ENCODE measurements around the gene CDS1. TPM values are rescaled to one million over a fixed set of nuclear protein-coding genes. Genes with fewer than 3 reads are reported as not detected.

Gene CDS1
- total and polyA plus RNA-seq, 2 of the 8 experiments (the other 6 are each of a cell fraction or from before 2014, with no cell fraction given), result 8.7 to 13.9 TPM

DNA sequence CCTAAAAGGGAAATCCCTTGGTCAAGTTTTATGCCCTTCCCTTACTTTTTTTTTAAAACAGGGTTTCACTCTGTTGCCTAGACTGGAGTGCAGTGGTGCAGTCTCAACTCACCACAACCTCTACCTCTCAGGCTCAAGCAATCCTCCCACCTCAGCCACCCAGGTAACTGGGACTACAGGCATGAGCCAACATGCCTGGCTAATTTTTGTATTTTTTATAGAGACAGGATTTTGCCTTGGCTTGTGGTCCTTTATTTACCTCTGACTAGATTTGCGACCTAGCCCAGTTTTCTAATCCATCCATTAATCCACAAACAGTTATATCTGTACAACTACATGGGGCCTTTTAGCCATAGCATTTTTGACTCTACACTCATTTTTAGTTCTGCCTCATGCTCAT, 23.7 kb downstream of the CDS1 start:
- no peak overlapping the region for H3K4me2 ChIP-seq (ENCODE audit: insufficient read depth in 1 of 2, low read depth in 2 of 2, low read length in 2 of 2)
- WGBS, 2 experiments (ENCODE audit: extremely low coverage in 1 of 2, insufficient coverage in 1 of 2, insufficient read length in 1 of 2, insufficient replicate concordance in 2 of 2, low coverage in 1 of 2, low lambda C conversion rate in 2 of 2, missing lambda C conversion rate in 1 of 2), result 88% methylated on average over 1 of the region's 1 CpG; no CpG with 5 or more reads in 1 of the 2 experiments
- H2BK120ac ChIP-seq (replicated peaks; ENCODE audit: low read depth, low read length), result no peak overlapping the region
- no peak overlapping the region for H4K5ac ChIP-seq (ENCODE audit: insufficient read length, low read depth, low read length)
- peaks cover 0 to 21% of the 10 kb centered on the region in 2 experiments; a peak in 2 of 4 replicates for H3K79me2 ChIP-seq (ENCODE audit: control insufficient read depth in 1 of 2, insufficient read depth in 2 of 2, low read length in 2 of 2)
- H2BK12ac ChIP-seq (ENCODE audit: low read depth, low read length), result no peak overlapping the region
- no peak for DNase-seq (ENCODE audit: low read depth in 1 of 2, low spot score in 2 of 2)
- no peak overlapping the region for H2BK5ac ChIP-seq (ENCODE audit: low read depth, low read length)
- peaks cover 0 to 4% (median 0%) of the 10 kb centered on the region in 4 experiments; a peak in 1 of 7 replicates for H3K4me1 ChIP-seq (replicated peaks in 1 of 4; ENCODE audit: control insufficient read depth in 3 of 4, insufficient read depth in 4 of 4, low read length in 3 of 4)
- no peak overlapping the region; a peak in 1 of 7 replicates for H3K9ac ChIP-seq (replicated peaks in 1 of 4; ENCODE audit: extremely low read depth in 1 of 4, low read depth in 3 of 4, low read length in 3 of 4)
- ChIA-PET CTCF (ENCODE audit: partially characterized antibody) (interaction anchor here (1.1 kb wide), 1 partner anchor 28 kb away, joined by 4 read pairs; no protein-coding TSS in a partner anchor), POLR2A (ENCODE audit: partially characterized antibody) (no interaction called here)
- H4K20me1 ChIP-seq (replicated peaks in 1 of 2; ENCODE audit: control insufficient read depth in 1 of 2, insufficient read depth in 2 of 2, low read length in 2 of 2), result no peaks in the 10 kb centered on the region
- no peak overlapping the region for H3K56ac ChIP-seq (replicated peaks; ENCODE audit: insufficient read length, low read depth, low read length)
- no peak overlapping the region for H4K8ac ChIP-seq (ENCODE audit: extremely low read depth, insufficient read depth, low read length)
- no peak overlapping the region for H2AFZ ChIP-seq (ENCODE audit: low read length)
- H3K36me3 ChIP-seq (ENCODE audit: control insufficient read depth in 2 of 4, insufficient read depth in 4 of 4, low read length in 3 of 4), result peaks cover 0 to 18% (median 6%) of the 10 kb centered on the region in 4 experiments; a peak in 3 of 8 replicates
- H3K27ac ChIP-seq (ENCODE audit: low read depth, low read length), result no peak overlapping the region
- H3K4me3 ChIP-seq (ENCODE audit: extremely low read depth in 1 of 4, insufficient read depth in 2 of 4, low read depth in 3 of 4, low read length in 4 of 4), result no peak overlapping the region
- H3K23me2 ChIP-seq (ENCODE audit: low read depth, low read length), result no peaks in the 10 kb centered on the region; the same call in 1 of the 2 replicates
- H3K79me1 ChIP-seq (ENCODE audit: low read depth, low read length), result peaks cover 3% of the 10 kb centered on the region; the same call in 1 of the 2 replicates
- no peak overlapping the region for H2AK5ac ChIP-seq (ENCODE audit: low read depth, low read length)
- TF ChIP-seq TBP (IDR thresholded peaks at IDR 0.05; ENCODE audit: low read depth, low read length), result no peak
- TF ChIP-seq, protein P1, sequence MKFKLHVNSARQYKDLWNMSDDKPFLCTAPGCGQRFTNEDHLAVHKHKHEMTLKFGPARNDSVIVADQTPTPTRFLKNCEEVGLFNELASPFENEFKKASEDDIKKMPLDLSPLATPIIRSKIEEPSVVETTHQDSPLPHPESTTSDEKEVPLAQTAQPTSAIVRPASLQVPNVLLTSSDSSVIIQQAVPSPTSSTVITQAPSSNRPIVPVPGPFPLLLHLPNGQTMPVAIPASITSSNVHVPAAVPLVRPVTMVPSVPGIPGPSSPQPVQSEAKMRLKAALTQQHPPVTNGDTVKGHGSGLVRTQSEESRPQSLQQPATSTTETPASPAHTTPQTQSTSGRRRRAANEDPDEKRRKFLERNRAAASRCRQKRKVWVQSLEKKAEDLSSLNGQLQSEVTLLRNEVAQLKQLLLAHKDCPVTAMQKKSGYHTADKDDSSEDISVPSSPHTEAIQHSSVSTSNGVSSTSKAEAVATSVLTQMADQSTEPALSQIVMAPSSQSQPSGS (IDR thresholded peaks at IDR 0.05; ENCODE audit: low read length), result no peak
- no peak for TF ChIP-seq ZNF274 (IDR thresholded peaks at IDR 0.05; ENCODE audit: borderline replicate concordance, extremely low read depth, low read length)
- TF ChIP-seq, protein P2, sequence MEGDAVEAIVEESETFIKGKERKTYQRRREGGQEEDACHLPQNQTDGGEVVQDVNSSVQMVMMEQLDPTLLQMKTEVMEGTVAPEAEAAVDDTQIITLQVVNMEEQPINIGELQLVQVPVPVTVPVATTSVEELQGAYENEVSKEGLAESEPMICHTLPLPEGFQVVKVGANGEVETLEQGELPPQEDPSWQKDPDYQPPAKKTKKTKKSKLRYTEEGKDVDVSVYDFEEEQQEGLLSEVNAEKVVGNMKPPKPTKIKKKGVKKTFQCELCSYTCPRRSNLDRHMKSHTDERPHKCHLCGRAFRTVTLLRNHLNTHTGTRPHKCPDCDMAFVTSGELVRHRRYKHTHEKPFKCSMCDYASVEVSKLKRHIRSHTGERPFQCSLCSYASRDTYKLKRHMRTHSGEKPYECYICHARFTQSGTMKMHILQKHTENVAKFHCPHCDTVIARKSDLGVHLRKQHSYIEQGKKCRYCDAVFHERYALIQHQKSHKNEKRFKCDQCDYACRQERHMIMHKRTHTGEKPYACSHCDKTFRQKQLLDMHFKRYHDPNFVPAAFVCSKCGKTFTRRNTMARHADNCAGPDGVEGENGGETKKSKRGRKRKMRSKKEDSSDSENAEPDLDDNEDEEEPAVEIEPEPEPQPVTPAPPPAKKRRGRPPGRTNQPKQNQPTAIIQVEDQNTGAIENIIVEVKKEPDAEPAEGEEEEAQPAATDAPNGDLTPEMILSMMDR (IDR thresholded peaks at IDR 0.05; ENCODE audit: control extremely low read depth in 1 of 3, insufficient read depth in 1 of 3, low read depth in 1 of 3, low read length in 3 of 3), result no peak
- no peak for FAIRE-seq
- no peaks in the 10 kb centered on the region for H3K27me3 ChIP-seq (replicated peaks in 1 of 4; ENCODE audit: control insufficient read depth in 3 of 4, extremely low read depth in 1 of 4, insufficient read depth in 3 of 4, low read length in 3 of 4)
- H2BK15ac ChIP-seq (ENCODE audit: low read length), result no peak overlapping the region
- no peak overlapping the region for H3K23ac ChIP-seq (ENCODE audit: insufficient read length)
- no peak overlapping the region for H4K91ac ChIP-seq (replicated peaks; ENCODE audit: insufficient read length, low read length)
- no peak overlapping the region for H3K14ac ChIP-seq (ENCODE audit: insufficient read length)
- no peak overlapping the region for H3K4ac ChIP-seq (replicated peaks; ENCODE audit: insufficient read length, low read depth, low read length)
- H2BK20ac ChIP-seq (ENCODE audit: low read length), result no peak overlapping the region
- H3K9me3 ChIP-seq (ENCODE audit: insufficient read depth in 2 of 2, low read depth in 1 of 2, low read length in 1 of 2), result no peaks in the 10 kb centered on the region
- no peak overlapping the region for H3K18ac ChIP-seq (ENCODE audit: extremely low read depth, low read length)

Measured in H1 (cell line).